NT2/D1 (cell line): ENCODE data around the gene CD109.

Source experiments
- DNase-seq: peaks from one replicate; pipeline ENCODE4 v3.0.0-alpha.2; 2011; ENCODE audit warnings: low read depth, low spot score
- H3K27me3 ChIP-seq: 2 replicates; pipeline ENCODE4 v1.6.0; 2011; ENCODE audit warnings: mild to moderate bottlenecking; ENCODE audit not compliant: insufficient read length, insufficient read depth
- H3K36me3 ChIP-seq: 2 replicates; pipeline ENCODE4 v1.6.1; 2011; ENCODE audit warnings: mild to moderate bottlenecking, low read length, mixed read lengths; ENCODE audit not compliant: insufficient read depth, insufficient read length
- H3K4me1 ChIP-seq: 2 replicates; pipeline ENCODE4 v1.5.1; 2011; ENCODE audit not compliant: insufficient read depth, insufficient read length
- H3K4me3 ChIP-seq: 2 replicates; pipeline ENCODE4 v1.5.1; 2011; ENCODE audit warnings: low read depth; ENCODE audit not compliant: insufficient read length
- H3K9ac ChIP-seq: 2 replicates; pipeline ENCODE4 v1.6.0; 2011; ENCODE audit warnings: low read depth; ENCODE audit not compliant: insufficient read length
- H3K9me3 ChIP-seq: 2 replicates; pipeline ENCODE4 v1.5.1; 2011; ENCODE audit warnings: mild to moderate bottlenecking, low read length; ENCODE audit not compliant: insufficient read depth
- SUZ12 ChIP-seq: IDR thresholded peaks from 2 replicates; pipeline ENCODE4 v1.6.1; 2011; ENCODE audit not compliant: insufficient read length, insufficient read depth; ENCODE audit errors: extremely low read depth
- YY1 ChIP-seq: IDR thresholded peaks from 2 replicates; pipeline ENCODE4 v1.6.1; 2011; ENCODE audit not compliant: insufficient read length, insufficient read depth
- ZNF274 ChIP-seq: IDR thresholded peaks from 2 replicates; pipeline ENCODE4 v1.6.1; 2011; ENCODE audit warnings: mild to moderate bottlenecking, low read depth, low read length

CD109 gene

DNA sequence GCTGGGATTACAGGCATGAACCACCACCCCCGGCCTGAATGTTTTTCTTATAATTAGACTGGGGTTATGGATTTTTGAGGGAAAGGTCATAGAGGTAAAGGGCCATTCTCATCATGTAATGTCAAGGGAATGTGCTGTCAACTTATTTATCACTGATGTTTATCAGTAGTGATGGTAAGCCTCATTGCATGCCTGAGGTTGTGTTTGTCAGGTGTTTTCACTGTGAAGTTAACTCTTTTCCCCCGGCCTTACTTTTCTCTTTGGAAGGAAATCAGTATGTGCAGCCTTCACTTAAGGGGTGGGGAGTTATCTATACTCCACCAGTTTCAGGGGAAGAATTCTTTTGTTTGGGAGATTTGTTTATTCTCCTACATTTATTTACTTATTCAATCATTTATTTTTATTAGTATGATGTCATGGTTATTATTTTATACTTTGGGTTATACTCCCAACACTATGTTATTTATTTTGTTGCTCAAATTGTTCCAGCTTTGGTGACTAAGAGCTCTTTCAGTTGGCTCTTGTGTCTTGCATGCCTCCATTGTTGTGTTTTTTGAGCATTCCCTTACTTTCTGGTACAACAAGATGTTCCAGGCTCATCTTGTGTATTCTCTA lies 39.4 kb upstream of the CD109 start:
- Histone ChIP-seq H3K27me3 (no peaks in the 10 kb centered on the region), H3K9me3 (no peaks in the 10 kb centered on the region; the same call in 1 of the 2 replicates), H3K36me3 (no peaks in the 10 kb centered on the region), H3K4me1 (no peaks in the 10 kb centered on the region), H3K4me3 (no peak overlapping the region), H3K9ac (no peak overlapping the region)
- no peak for DNase-seq
- TF ChIP-seq YY1 (no peak), SUZ12 (no peak), ZNF274 (no peak)

DNA sequence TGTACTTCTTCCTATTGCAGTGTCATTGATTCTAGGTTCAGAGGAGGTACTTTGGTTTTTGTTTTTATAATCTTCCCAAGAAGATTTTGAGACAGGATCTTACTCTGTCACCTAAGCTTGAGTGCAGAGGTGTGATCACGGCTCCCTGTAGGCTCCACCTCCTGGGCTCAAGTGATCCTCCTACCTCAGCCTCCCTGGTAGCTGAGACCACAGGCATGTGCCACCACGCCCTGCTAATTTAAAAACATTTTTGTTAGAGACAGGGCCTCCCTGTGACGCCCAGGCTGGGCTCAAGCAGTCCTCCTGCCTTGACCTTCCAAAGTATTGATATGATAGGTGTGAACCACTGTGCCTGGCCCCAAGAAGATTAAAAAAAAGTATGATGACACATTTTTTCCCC lies 38.8 kb upstream of the CD109 start:
- H3K9ac ChIP-seq, result no peak overlapping the region
- no peak overlapping the region for H3K4me3 ChIP-seq
- H3K4me1 ChIP-seq, result no peaks in the 10 kb centered on the region
- H3K9me3 ChIP-seq, result no peaks in the 10 kb centered on the region; the same call in 1 of the 2 replicates
- DNase-seq, result no peak
- no peaks in the 10 kb centered on the region for H3K36me3 ChIP-seq
- H3K27me3 ChIP-seq, result no peaks in the 10 kb centered on the region
- TF ChIP-seq YY1 (no peak), ZNF274 (no peak), SUZ12 (no peak)

DNA sequence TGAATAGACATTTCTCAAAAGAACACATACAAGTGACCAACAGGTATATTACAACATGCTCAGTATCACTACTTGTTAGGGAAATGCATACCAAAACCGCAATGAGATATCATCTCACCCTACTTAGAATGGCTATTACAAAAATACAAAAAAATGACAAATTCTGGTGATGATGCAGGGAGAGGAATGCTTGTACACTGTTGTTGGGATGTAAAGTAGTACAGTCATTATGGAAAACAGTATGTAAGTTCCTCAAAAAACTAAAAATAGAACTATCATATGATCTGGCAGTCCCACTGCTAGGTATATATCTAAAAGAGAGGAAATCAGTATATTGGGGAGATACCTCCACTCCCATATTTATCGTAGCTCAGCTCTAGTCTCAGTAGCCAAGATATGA lies 31.3 kb upstream of the CD109 start:
- Histone ChIP-seq H3K9ac (no peak overlapping the region), H3K4me1 (no peaks in the 10 kb centered on the region), H3K9me3 (no peaks in the 10 kb centered on the region; the same call in 1 of the 2 replicates), H3K27me3 (no peaks in the 10 kb centered on the region), H3K4me3 (no peak overlapping the region), H3K36me3 (no peaks in the 10 kb centered on the region)
- no peak for DNase-seq
- TF ChIP-seq ZNF274, result no peak
- TF ChIP-seq YY1, result no peak
- no peak for TF ChIP-seq SUZ12

DNA sequence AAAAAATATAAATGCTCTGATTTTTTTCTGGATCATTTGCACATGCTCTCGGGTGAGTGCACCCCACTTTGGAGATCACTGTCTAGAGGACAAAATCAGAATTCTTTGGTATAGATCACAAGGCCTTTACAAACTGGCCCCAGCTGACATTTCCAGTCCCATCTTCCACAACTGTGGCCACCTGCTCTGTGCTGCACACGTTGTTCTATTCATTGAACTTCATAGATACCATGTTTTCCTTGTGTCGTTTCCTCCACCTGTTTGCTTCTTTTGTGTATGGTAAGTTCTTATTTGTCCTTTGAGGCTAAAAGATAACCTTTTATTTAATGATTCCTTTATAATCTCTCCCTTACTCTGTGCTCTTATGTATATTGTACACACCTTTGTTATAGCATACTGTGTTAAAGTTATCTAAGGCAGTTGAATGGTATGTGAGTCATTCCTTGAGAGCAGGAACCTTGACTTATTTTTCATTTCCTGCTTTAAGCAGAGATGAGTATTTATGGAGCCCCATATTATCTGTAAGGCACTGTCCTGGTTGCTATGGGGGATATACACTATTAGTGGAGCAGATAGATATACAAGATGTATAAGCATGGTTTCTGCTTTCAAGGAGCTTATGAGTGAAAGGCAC lies 30.2 kb upstream of the CD109 start:
- H3K36me3 ChIP-seq, result no peaks in the 10 kb centered on the region
- no peak for DNase-seq
- no peak overlapping the region for H3K9ac ChIP-seq
- H3K9me3 ChIP-seq, result no peaks in the 10 kb centered on the region; the same call in 1 of the 2 replicates
- H3K27me3 ChIP-seq, result no peaks in the 10 kb centered on the region
- TF ChIP-seq SUZ12, result no peak
- TF ChIP-seq ZNF274, result no peak
- TF ChIP-seq YY1, result no peak
- H3K4me3 ChIP-seq, result no peak overlapping the region
- no peaks in the 10 kb centered on the region for H3K4me1 ChIP-seq

DNA sequence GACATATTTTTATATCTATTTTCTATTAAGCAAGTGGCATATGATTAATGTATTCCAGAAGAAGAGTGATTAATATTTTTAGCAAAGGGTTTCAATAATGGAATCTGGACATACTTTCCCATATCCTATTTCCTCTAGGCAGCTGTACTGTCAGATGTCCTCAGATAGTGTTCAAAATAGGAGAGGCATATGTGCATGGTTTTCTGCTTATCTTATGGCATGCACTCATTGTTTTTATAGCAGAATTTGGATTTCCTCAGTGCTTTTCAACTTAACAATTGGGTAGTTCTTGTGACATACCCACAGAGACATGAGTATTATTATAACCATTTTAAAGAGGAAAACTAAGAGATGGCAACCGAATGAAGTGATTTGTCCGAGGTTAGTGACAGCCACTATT lies 29.6 kb upstream of the CD109 start:
- no peak for DNase-seq
- Histone ChIP-seq H3K4me1 (no peaks in the 10 kb centered on the region), H3K36me3 (no peaks in the 10 kb centered on the region), H3K4me3 (no peak overlapping the region), H3K9me3 (no peaks in the 10 kb centered on the region), H3K27me3 (no peaks in the 10 kb centered on the region), H3K9ac (no peak overlapping the region)
- TF ChIP-seq YY1, result no peak
- no peak for TF ChIP-seq SUZ12
- no peak for TF ChIP-seq ZNF274

DNA sequence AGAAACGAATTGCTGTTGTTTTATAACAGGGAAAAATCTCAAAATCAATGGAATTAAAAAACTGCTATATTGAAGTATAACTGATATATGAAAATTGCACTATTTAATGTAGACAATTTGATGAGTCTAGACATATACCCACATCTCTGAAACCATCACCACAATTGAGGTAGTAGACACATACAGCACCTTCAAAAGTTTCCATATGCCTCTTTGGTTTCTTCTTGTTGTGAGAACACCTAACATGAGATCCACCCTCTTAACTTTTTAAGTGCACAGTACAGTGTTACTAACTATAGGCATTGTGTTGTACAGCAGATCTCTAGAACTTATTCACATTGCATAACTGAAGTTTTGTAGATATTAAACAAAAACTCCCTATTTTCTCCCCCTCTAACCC lies 28.2 kb upstream of the CD109 start:
- Histone ChIP-seq H3K4me1 (no peaks in the 10 kb centered on the region), H3K9ac (no peak overlapping the region), H3K4me3 (no peak overlapping the region), H3K9me3 (no peaks in the 10 kb centered on the region), H3K36me3 (no peaks in the 10 kb centered on the region), H3K27me3 (no peaks in the 10 kb centered on the region)
- DNase-seq, result no peak
- TF ChIP-seq YY1, result no peak
- TF ChIP-seq ZNF274, result no peak
- TF ChIP-seq SUZ12, result no peak

DNA sequence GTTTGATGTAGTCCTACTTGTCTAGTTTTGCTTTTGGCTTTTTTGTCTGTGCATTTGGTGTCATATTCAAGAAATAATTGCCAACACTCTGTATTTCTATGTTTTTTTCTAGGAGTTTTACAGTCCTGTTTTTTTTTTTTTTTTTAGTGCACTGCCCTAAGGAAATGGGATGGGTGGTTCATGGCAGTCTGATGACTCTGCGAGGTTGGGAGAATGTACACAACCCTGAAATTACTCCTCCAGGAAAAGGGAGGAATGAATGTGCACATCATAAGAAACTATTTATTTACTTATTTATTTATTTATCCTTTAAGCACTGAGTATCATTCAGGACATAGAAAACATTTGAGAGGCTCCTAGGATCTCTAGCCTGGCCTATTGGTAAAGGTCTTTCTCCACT lies 27.0 kb upstream of the CD109 start:
- H3K27me3 ChIP-seq, result no peaks in the 10 kb centered on the region
- DNase-seq, result no peak
- H3K4me3 ChIP-seq, result no peak overlapping the region
- no peak overlapping the region for H3K9ac ChIP-seq
- TF ChIP-seq SUZ12 (no peak), ZNF274 (no peak), YY1 (no peak)
- H3K4me1 ChIP-seq, result no peaks in the 10 kb centered on the region
- no peaks in the 10 kb centered on the region for H3K9me3 ChIP-seq
- H3K36me3 ChIP-seq, result no peaks in the 10 kb centered on the region
